ENCODE measurements around the gene SRP68.

DNA sequence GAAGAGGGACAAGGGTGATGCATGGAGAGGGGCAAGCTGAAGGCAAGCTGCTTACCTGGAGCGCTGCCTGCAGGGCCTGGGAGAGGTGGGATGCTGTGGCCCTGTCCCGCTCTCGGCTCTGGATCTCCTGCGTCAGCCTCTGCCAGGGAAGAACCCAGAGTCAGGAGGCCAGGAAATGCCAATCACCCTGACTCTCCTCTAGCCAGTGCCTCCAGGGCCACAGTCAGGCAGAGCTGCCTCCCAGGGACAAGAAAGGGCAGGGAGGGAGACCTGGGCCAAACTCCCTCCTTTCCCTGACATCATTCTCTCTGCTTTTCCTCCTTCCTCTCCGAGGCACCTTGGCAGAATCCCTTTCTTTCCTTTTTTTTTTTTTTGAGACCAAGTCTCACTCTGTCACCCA lies 60.4 kb downstream of the SRP68 start:
- TF ChIP-seq CTCF (IDR thresholded peaks at IDR 0.05; ENCODE audit: control extremely low read depth in 1 of 3, insufficient read depth in 1 of 3, low read depth in 1 of 3, low read length in 3 of 3) (no peak), CREB1 (IDR thresholded peaks at IDR 0.05) (no peak), ZNF274 (IDR thresholded peaks at IDR 0.05; ENCODE audit: borderline replicate concordance, extremely low read depth, low read length) (no peak), POLR2A (IDR thresholded peaks at IDR 0.05; ENCODE audit: control extremely low read depth in 1 of 2, low read depth in 2 of 2, low read length in 2 of 2) (no peak), EZH2 (IDR thresholded peaks at IDR 0.05; ENCODE audit: low read depth, low read length, severe bottlenecking) (no peak), SUZ12 (IDR thresholded peaks at IDR 0.05; ENCODE audit: low read length) (no peak), SAP30 (IDR thresholded peaks at IDR 0.05; ENCODE audit: insufficient read depth, insufficient replicate concordance, low read length) (no peak), RAD21 (IDR thresholded peaks at IDR 0.05 in 1 of 2, conservative IDR thresholded peaks at IDR 0.05 in 1 of 2; ENCODE audit: low read depth in 2 of 2, low read length in 2 of 2) (no peak)
- TF ChIP-seq, protein P1, sequence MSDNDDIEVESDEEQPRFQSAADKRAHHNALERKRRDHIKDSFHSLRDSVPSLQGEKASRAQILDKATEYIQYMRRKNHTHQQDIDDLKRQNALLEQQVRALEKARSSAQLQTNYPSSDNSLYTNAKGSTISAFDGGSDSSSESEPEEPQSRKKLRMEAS (IDR thresholded peaks at IDR 0.05), result no peak

Data from H1 (cell line).